HepG2 (cell line): Measurements from ENCODE around the gene NCOA5. TPM values are rescaled to one million over a fixed set of nuclear protein-coding genes. Genes with fewer than 3 reads are reported as not detected.

Experiments used
- AHR ChIP-seq: IDR thresholded peaks from 2 replicates; pipeline ENCODE4 v1.6.1; 2018; ENCODE audit warnings: missing genetic modification reagents, missing compliant biosample characterization
- EED ChIP-seq: sonication (generic); formaldehyde crosslinking; IDR thresholded peaks from 2 replicates; pipeline ENCODE4 v1.5.0; 2020; ENCODE audit warnings: mild to moderate bottlenecking, missing genetic modification reagents
- EHMT2 ChIP-seq: fragments of 200-600 bp; sonication (generic); IDR thresholded peaks from 2 replicates; pipeline ENCODE4 v1.7.0; 2017; ENCODE audit warnings: antibody characterized with exemption, low read depth, low read length, borderline replicate concordance
- HDAC2 ChIP-seq: sonication (generic); formaldehyde crosslinking; IDR thresholded peaks from 2 replicates; pipeline ENCODE4 v1.4.0; 2020; ENCODE audit warnings: missing genetic modification reagents
- HMG20B ChIP-seq: conservative IDR thresholded peaks from 2 replicates; pipeline ENCODE4 v1.6.1; 2016; ENCODE audit warnings: missing genetic modification reagents, missing compliant biosample characterization
- MAFF ChIP-seq: IDR thresholded peaks from 2 replicates; pipeline ENCODE4 v1.6.1; 2011; ENCODE audit warnings: low read depth, low read length, improper control_type of control experiment
- MAFK ChIP-seq, 2 experiments: IDR thresholded peaks in 1 of 2; conservative IDR thresholded peaks in 1 of 2; 2 replicates each; pipeline ENCODE4 v1.6.1; 2011; ENCODE audit warnings: improper control_type of control experiment in 2 of 2, low read length in 2 of 2
- RORA ChIP-seq: sonication (generic); formaldehyde crosslinking; IDR thresholded peaks from 2 replicates; pipeline ENCODE4 v1.5.0; 2020; ENCODE audit warnings: mild to moderate bottlenecking, missing genetic modification reagents, moderate library complexity
- TRIM24 ChIP-seq: sonication (generic); formaldehyde crosslinking; IDR thresholded peaks from 2 replicates; pipeline ENCODE4 v1.8.0; 2022; ENCODE audit warnings: mild to moderate bottlenecking, missing genetic modification reagents
- ZBTB42 ChIP-seq: sonication (generic); formaldehyde crosslinking; IDR thresholded peaks from 2 replicates; pipeline ENCODE4 v1.5.0; 2020; ENCODE audit warnings: mild to moderate bottlenecking, missing genetic modification reagents
- ZFAT ChIP-seq: sonication (generic); formaldehyde crosslinking; conservative IDR thresholded peaks from 2 replicates; pipeline ENCODE4 v1.8.1; 2023; ENCODE audit warnings: missing genetic modification reagents, inconsistent platforms
- ZNF543 ChIP-seq: sonication (generic); formaldehyde crosslinking; IDR thresholded peaks from 2 replicates; pipeline ENCODE4 v1.4.0; 2020; ENCODE audit warnings: mild to moderate bottlenecking, missing genetic modification reagents
- polyA plus RNA-seq, 8 experiments: library from polyadenylated mRNA; depleted of rRNA in 3 of 8; stranded (reverse) in 7 of 8; unstranded in 1 of 8; fragments of >200 nt; fragmentation: Illumina TruSeq in 4 of 8; extraction: Trizol in 4 of 8; gene quantifications; 2 replicates each; pipeline versions ENCODE4 v1.2.1 to v1.2.3, GENCODE V29; 2011 to 2016; ENCODE audit warnings: low read depth in 4 of 8, missing spikeins in 1 of 8, mixed read lengths in 1 of 8; ENCODE audit not compliant: insufficient read depth in 1 of 8
- total RNA-seq, 5 experiments: library from RNA; depleted of rRNA; stranded (reverse); fragments of >200 nt; fragmentation: Illumina TruSeq; extraction: Trizol; gene quantifications; 2 replicates each; pipeline ENCODE4 v1.2.3, GENCODE V29; 2016; ENCODE audit warnings: low read depth in 1 of 5
- TF ChIP-seq, protein P1 (sequence below): sonication (generic); formaldehyde crosslinking; IDR thresholded peaks from 2 replicates; pipeline ENCODE4 v1.4.0; 2020; ENCODE audit warnings: mild to moderate bottlenecking, missing genetic modification reagents
- TF ChIP-seq, protein P2 (sequence below): fragments of 450-650 bp; IDR thresholded peaks from 2 replicates; pipeline ENCODE4 v1.6.1; 2017
- TF ChIP-seq, protein P3 (sequence below): sonication (generic); formaldehyde crosslinking; IDR thresholded peaks from 2 replicates; pipeline ENCODE4 v1.5.1; 2020; ENCODE audit warnings: mild to moderate bottlenecking, missing genetic modification reagents
- TF ChIP-seq, protein P4 (sequence below): conservative IDR thresholded peaks from 2 replicates; pipeline ENCODE4 v1.6.1; 2018; ENCODE audit warnings: missing genetic modification reagents

Gene NCOA5
- total and polyA plus RNA-seq, 2 of the 13 experiments (the other 11 are each of a cell fraction or from before 2014, with no cell fraction given), result 16.5 to 28.4 TPM

DNA sequence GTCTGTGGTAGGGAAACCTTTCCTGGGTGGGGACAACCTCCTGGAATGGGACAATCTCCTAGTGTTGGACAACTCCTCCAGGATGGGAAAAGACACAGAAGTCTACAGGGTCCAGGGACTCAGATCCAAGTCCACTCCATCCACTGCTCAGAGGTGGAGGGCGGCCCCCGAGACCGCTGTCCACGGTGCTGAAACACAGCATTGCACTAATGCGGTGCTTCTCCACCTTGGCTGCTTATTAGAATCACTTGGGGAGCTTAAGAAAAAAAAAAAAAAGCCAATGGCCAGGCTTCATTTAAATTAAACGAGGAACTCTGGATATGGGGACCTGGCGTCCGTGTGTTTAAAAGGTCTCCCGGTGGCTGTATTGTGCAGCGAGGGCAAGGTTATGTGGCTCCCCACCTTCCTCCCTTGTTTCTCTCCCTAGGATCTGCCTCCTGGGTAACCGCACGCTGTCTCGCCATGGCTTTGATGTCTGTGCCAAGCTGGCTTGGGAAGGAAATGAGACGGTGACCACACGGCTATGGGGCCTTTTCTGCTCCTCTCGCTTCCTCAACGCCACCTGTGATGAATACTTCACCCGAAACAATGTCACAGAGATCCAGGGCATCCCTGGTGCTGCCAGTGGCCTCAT is 48.7 kb downstream of the NCOA5 start (continued):
- TF ChIP-seq, protein P1, sequence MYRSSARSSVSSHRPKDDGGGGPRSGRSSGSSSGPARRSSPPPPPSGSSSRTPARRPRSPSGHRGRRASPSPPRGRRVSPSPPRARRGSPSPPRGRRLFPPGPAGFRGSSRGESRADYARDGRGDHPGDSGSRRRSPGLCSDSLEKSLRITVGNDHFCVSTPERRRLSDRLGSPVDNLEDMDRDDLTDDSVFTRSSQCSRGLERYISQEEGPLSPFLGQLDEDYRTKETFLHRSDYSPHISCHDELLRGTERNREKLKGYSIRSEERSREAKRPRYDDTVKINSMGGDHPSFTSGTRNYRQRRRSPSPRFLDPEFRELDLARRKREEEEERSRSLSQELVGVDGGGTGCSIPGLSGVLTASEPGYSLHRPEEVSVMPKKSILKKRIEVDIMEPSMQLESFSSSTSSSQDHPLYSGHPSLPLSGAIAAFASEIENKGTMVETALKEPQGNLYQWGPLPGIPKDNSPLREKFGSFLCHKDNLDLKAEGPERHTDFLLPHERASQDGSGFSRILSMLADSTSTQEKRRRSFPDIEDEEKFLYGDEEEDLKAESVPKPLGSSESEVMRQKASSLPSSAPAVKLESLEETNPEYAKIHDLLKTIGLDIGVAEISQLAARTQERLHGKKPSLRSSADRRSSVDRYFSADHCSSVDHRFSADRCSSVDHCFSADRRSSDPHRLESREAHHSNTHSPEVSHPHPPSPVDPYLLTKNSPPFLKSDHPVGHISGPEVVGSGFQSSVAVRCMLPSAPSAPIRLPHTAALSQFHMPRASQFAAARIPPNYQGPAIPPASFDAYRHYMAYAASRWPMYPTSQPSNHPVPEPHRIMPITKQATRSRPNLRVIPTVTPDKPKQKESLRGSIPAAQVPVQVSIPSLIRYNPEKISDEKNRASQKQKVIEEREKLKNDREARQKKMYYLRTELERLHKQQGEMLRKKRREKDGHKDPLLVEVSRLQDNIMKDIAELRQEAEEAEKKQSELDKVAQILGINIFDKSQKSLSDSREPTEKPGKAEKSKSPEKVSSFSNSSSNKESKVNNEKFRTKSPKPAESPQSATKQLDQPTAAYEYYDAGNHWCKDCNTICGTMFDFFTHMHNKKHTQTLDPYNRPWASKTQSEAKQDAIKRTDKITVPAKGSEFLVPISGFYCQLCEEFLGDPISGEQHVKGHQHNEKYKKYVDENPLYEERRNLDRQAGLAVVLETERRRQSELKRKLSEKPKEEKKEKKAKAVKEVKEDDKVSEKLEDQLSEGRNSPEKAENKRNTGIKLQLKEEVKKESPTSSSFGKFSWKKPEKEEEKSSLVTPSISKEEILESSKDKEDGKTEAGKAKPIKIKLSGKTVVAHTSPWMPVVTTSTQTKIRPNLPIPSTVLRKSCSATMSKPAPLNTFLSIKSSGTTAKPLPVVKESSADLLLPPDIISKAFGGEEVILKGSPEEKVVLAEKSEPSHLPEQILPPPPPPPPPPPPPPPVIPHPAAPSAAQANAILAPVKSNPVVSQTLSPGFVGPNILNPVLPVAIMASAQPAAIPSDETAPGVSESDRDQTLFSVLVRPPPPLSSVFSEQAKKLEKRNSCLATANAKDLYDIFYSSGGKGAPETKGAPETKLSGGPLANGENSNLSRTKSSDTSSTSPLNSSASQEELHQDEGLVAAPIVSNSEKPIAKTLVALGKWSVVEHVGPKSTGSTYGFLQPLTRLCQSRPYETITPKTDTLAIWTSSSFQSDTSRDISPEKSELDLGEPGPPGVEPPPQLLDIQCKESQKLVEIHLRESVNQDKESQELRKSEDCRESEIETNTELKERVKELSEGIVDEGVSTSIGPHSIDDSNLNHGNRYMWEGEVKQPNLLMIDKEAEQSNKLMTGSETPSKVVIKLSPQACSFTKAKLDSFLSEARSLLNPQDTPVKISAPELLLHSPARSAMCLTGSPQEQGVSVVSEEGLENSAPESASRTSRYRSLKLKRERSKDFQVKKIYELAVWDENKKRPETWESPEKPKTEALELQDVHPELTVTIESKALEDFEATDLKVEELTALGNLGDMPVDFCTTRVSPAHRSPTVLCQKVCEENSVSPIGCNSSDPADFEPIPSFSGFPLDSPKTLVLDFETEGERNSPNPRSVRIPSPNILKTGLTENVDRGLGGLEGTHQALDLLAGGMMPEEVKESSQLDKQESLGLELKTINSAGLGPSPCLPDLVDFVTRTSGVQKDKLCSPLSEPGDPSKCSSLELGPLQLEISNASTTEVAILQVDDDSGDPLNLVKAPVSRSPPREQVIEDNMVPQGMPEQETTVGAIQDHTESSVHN (CRISPR knock-in tag), result peak; percentile 43; the same call in 1 of the 2 replicates
- TF ChIP-seq, protein P2, sequence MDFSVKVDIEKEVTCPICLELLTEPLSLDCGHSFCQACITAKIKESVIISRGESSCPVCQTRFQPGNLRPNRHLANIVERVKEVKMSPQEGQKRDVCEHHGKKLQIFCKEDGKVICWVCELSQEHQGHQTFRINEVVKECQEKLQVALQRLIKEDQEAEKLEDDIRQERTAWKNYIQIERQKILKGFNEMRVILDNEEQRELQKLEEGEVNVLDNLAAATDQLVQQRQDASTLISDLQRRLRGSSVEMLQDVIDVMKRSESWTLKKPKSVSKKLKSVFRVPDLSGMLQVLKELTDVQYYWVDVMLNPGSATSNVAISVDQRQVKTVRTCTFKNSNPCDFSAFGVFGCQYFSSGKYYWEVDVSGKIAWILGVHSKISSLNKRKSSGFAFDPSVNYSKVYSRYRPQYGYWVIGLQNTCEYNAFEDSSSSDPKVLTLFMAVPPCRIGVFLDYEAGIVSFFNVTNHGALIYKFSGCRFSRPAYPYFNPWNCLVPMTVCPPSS, result no peak
- TF ChIP-seq RORA (CRISPR knock-in tag) (no peak), HDAC2 (peak; percentile 95), ZFAT (no peak), TRIM24 (CRISPR knock-in tag) (no peak), ZBTB42 (no peak), MAFF (no peak), HMG20B (CRISPR knock-in tag) (peak; percentile 88), AHR (CRISPR knock-in tag) (peak; percentile 97), ZNF543 (no peak), EHMT2 (peak; percentile 99), EED (CRISPR knock-in tag) (no peak; the same call in 1 of the 2 replicates), MAFK (conservative IDR thresholded peaks at IDR 0.05 in 1 of 2, IDR thresholded peaks at IDR 0.05 in 1 of 2; ENCODE audit: low read length in 2 of 2) (no peak)
- TF ChIP-seq, protein P3, sequence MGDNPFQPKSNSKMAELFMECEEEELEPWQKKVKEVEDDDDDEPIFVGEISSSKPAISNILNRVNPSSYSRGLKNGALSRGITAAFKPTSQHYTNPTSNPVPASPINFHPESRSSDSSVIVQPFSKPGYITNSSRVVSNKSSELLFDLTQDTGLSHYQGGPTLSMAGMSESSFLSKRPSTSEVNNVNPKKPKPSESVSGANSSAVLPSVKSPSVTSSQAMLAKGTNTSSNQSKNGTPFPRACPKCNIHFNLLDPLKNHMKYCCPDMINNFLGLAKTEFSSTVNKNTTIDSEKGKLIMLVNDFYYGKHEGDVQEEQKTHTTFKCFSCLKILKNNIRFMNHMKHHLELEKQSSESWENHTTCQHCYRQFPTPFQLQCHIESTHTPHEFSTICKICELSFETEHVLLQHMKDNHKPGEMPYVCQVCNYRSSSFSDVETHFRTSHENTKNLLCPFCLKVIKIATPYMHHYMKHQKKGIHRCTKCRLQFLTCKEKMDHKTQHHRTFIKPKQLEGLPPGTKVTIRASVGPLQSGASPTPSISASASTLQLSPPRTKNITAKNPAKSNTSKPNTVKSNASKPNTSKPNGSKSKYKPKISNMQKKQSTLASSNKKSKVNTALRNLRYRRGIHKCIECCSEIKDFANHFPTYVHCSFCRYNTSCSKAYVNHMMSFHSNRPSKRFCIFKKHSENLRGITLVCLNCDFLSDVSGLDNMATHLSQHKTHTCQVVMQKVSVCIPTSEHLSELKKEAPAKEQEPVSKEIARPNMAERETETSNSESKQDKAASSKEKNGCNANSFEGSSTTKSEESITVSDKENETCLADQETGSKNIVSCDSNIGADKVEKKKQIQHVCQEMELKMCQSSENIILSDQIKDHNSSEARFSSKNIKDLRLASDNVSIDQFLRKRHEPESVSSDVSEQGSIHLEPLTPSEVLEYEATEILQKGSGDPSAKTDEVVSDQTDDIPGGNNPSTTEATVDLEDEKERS (CRISPR knock-in tag), result peak; percentile 78; the same call in 1 of the 2 replicates
- TF ChIP-seq, protein P4, sequence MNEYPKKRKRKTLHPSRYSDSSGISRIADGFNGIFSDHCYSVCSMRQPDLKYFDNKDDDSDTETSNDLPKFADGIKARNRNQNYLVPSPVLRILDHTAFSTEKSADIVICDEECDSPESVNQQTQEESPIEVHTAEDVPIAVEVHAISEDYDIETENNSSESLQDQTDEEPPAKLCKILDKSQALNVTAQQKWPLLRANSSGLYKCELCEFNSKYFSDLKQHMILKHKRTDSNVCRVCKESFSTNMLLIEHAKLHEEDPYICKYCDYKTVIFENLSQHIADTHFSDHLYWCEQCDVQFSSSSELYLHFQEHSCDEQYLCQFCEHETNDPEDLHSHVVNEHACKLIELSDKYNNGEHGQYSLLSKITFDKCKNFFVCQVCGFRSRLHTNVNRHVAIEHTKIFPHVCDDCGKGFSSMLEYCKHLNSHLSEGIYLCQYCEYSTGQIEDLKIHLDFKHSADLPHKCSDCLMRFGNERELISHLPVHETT (CRISPR knock-in tag), result peak; percentile 79
